H1 (cell line): Measurements from ENCODE around the gene PPP1R12C. TPM values are rescaled to one million over a fixed set of nuclear protein-coding genes. Genes with fewer than 3 reads are reported as not detected.

Experiments
- BCL11A ChIP-seq, 2 experiments: IDR thresholded peaks; one replicate each; pipeline ENCODE4 v1.6.1; 2011; ENCODE audit warnings: low read depth in 2 of 2, low read length in 2 of 2, mild to moderate bottlenecking in 2 of 2
- CREB1 ChIP-seq: IDR thresholded peaks from 2 replicates; pipeline ENCODE4 v1.6.1; 2012; ENCODE audit warnings: inconsistent platforms
- CTBP2 ChIP-seq: IDR thresholded peaks from 2 replicates; pipeline ENCODE4 v1.7.0; 2011; ENCODE audit warnings: borderline replicate concordance, mild to moderate bottlenecking, moderate library complexity, mixed read lengths, low read length; ENCODE audit not compliant: insufficient read depth, insufficient read length
- CTCF ChIP-seq, 3 experiments: IDR thresholded peaks; 1 replicate in 2 of 3; 2 replicates in 1 of 3; pipeline versions ENCODE4 v1.5.1 to v1.6.1; 2011; ENCODE audit warnings: low read length in 3 of 3, mild to moderate bottlenecking in 3 of 3, inconsistent platforms in 2 of 3, low read depth in 1 of 3, moderate library complexity in 1 of 3; ENCODE audit not compliant: insufficient read depth in 1 of 3; ENCODE audit errors: control extremely low read depth in 1 of 3
- EGR1 ChIP-seq: IDR thresholded peaks from 2 replicates; pipeline ENCODE4 v1.6.1; 2011; ENCODE audit warnings: low read depth, low read length, borderline replicate concordance
- GABPA ChIP-seq: IDR thresholded peaks from 2 replicates; pipeline ENCODE4 v1.6.1; 2011; ENCODE audit warnings: mild to moderate bottlenecking, low read length, moderate library complexity, borderline replicate concordance; ENCODE audit not compliant: insufficient read depth
- GTF2F1 ChIP-seq: IDR thresholded peaks from 2 replicates; pipeline ENCODE4 v1.6.1; 2012; ENCODE audit warnings: low read depth, low read length, improper control_type of control experiment, borderline replicate concordance
- HDAC2 ChIP-seq, 2 experiments: fragments of 300-600 bp in 1 of 2; sonication (generic) in 1 of 2; IDR thresholded peaks; 2 replicates each; pipeline ENCODE4 v1.6.1; 2011 to 2012; ENCODE audit warnings: low read depth in 2 of 2, low read length in 2 of 2, mild to moderate bottlenecking in 2 of 2, moderate library complexity in 2 of 2, borderline replicate concordance in 1 of 2, inconsistent platforms in 1 of 2
- HDAC6 ChIP-seq: IDR thresholded peaks from one replicate; pipeline ENCODE4 v1.7.1; 2012; ENCODE audit warnings: low read depth, mild to moderate bottlenecking, inconsistent platforms, low read length, moderate library complexity
- JUN ChIP-seq: IDR thresholded peaks from 2 replicates; pipeline ENCODE4 v1.6.1; 2011; ENCODE audit warnings: low read depth, mild to moderate bottlenecking, improper control_type of control experiment, low read length
- NANOG ChIP-seq: IDR thresholded peaks from 2 replicates; pipeline ENCODE4 v1.6.1; 2011; ENCODE audit warnings: low read length, low read depth, mild to moderate bottlenecking, inconsistent platforms; ENCODE audit not compliant: insufficient read depth, poor library complexity, severe bottlenecking
- POLR2AphosphoS5 ChIP-seq: IDR thresholded peaks from 2 replicates; pipeline ENCODE4 v1.6.1; 2011; ENCODE audit warnings: low read depth, low read length
- POU5F1 ChIP-seq: IDR thresholded peaks from 2 replicates; pipeline ENCODE4 v1.6.1; 2011; ENCODE audit warnings: low read depth, mild to moderate bottlenecking, low read length, moderate library complexity
- RFX5 ChIP-seq: IDR thresholded peaks from 2 replicates; pipeline ENCODE4 v1.6.1; 2011; ENCODE audit warnings: low read depth, low read length, improper control_type of control experiment, borderline replicate concordance
- SIN3A ChIP-seq, 2 experiments: IDR thresholded peaks in 1 of 2; conservative IDR thresholded peaks in 1 of 2; 2 replicates each; pipeline ENCODE4 v1.6.1; 2011 to 2012; ENCODE audit warnings: low read length in 2 of 2, improper control_type of control experiment in 1 of 2, low read depth in 1 of 2, mild to moderate bottlenecking in 1 of 2
- SP1 ChIP-seq: IDR thresholded peaks from 2 replicates; pipeline ENCODE4 v1.6.1; 2011; ENCODE audit warnings: low read depth, low read length
- TAF1 ChIP-seq: IDR thresholded peaks from 2 replicates; pipeline ENCODE4 v1.6.1; 2011; ENCODE audit warnings: mild to moderate bottlenecking, low read depth, low read length
- YY1 ChIP-seq: IDR thresholded peaks from 2 replicates; pipeline ENCODE4 v1.6.1; 2011; ENCODE audit warnings: low read depth, mild to moderate bottlenecking, low read length
- polyA plus RNA-seq, 7 experiments: library from polyadenylated mRNA; depleted of rRNA in 3 of 7; stranded (reverse) in 5 of 7; unstranded in 2 of 7; fragments of >200 nt in 5 of 7; fragments of 200-250 nt in 2 of 7; gene quantifications; 1 replicate in 5 of 7; 2 replicates in 1 of 7; 4 replicates in 1 of 7; pipeline versions ENCODE4 v1.2.1 to v1.2.3, GENCODE V29; 2011 to 2013; ENCODE audit warnings: missing spikeins in 2 of 7, mixed read lengths in 2 of 7
- total RNA-seq: library from RNA; stranded (reverse); fragmentation: NEBNext Ultra II Directional; extraction: Animal tissue kit (Norgen Biotek cat#: 25700); gene quantifications from 2 replicates; pipeline ENCODE4 v1.2.1, GENCODE V29; 2021
- TF ChIP-seq, protein P1 (sequence below): IDR thresholded peaks from 2 replicates; pipeline ENCODE4 v1.6.1; 2012; ENCODE audit warnings: low read length, inconsistent platforms

PPP1R12C gene
- total and polyA plus RNA-seq, 2 of the 8 experiments (the other 6 are each of a cell fraction or from before 2014, with no cell fraction given), result 31.7 to 71.5 TPM

- no peak for TF ChIP-seq NANOG
- TF ChIP-seq SIN3A (conservative IDR thresholded peaks at IDR 0.05 in 1 of 2, IDR thresholded peaks at IDR 0.05 in 1 of 2; ENCODE audit: low read depth in 1 of 2, low read length in 2 of 2), result no peak
- no peak for TF ChIP-seq HDAC6
- no peak for TF ChIP-seq BCL11A (IDR thresholded peaks at IDR 0.05; ENCODE audit: low read depth in 2 of 2, low read length in 2 of 2)
- TF ChIP-seq CTCF (IDR thresholded peaks at IDR 0.05; ENCODE audit: control extremely low read depth in 1 of 3, insufficient read depth in 1 of 3, low read depth in 1 of 3, low read length in 3 of 3), result no peak
- TF ChIP-seq JUN, result no peak
- TF ChIP-seq GTF2F1, result no peak
- TF ChIP-seq YY1, result 0 out of 2 replicates have a peak, but pooled peaks have one; percentile 13
- TF ChIP-seq RFX5, result no peak
- no peak for TF ChIP-seq POU5F1
- TF ChIP-seq EGR1, result peak; percentile 24; the same call in 1 of the 2 replicates
- TF ChIP-seq POLR2AphosphoS5, result peak; percentile 67; the same call in 1 of the 2 replicates
- 0 out of 2 replicates have a peak, but pooled peaks have one; percentile 63 for TF ChIP-seq SP1
- peak; percentile 56; the same call in 1 of the 2 replicates for TF ChIP-seq TAF1
- TF ChIP-seq GABPA, result 0 out of 2 replicates have a peak, but pooled peaks have one; percentile 16
- no peak for TF ChIP-seq CREB1
- no peak for TF ChIP-seq CTBP2
- no peak for TF ChIP-seq HDAC2 (IDR thresholded peaks at IDR 0.05; ENCODE audit: borderline replicate concordance in 1 of 2, low read depth in 2 of 2, low read length in 2 of 2)
- TF ChIP-seq, protein P1, sequence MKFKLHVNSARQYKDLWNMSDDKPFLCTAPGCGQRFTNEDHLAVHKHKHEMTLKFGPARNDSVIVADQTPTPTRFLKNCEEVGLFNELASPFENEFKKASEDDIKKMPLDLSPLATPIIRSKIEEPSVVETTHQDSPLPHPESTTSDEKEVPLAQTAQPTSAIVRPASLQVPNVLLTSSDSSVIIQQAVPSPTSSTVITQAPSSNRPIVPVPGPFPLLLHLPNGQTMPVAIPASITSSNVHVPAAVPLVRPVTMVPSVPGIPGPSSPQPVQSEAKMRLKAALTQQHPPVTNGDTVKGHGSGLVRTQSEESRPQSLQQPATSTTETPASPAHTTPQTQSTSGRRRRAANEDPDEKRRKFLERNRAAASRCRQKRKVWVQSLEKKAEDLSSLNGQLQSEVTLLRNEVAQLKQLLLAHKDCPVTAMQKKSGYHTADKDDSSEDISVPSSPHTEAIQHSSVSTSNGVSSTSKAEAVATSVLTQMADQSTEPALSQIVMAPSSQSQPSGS, result no peak
Measured at GRCh38 chr19:55086730-55087541, 30.5 kb downstream of the PPP1R12C start (continued).
